GM19395 (cell line): ENCODE results near the gene MFAP2.
"Not testable (repeated sequence)": the region's sequence is repeated elsewhere in the genome, so short reads cannot be mapped to it uniquely, and the experiment has no call there.

Experiments
- ATAC-seq: cut with Tn5 transposase; IDR thresholded peaks from one replicate; pipeline ENCODE4 v1.9.1; 2021; ENCODE audit warnings: mild to moderate bottlenecking, moderate library complexity; ENCODE audit not compliant: unreplicated experiment

MFAP2 gene

DNA sequence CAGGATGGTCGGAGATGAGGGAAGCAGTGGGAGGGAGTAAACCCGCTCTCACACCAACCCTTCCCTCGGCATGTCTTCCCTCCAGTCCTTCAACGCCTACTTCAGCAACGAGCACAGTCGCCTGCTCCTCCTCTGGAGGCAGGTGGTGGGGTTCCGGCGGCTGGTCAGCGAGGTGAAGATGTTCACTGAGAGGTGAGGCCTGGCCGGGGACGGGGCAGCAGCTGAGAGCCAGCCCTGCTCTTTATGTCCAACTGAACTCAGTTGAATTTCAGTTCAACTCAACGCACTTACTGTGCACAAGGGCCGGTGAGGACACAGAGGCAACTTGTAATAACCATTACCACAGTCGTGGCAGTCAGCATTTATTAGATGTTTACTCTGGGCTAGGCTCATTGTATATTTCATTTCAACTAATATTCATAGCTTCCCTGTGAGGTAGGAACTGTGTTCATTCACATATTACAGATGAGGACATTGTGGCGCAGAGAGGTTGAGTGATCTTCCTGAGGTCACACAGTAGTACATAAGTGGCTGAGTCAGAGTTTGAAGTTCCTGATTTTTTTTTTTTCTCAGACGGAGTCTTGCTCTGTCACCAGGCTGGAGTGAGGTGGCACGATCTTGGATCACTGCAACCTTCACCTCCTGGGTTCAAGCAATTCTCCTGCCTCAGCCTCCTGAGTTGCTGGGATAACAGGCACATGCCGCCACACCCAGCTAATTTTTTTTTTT is 49.0 kb downstream of the MFAP2 start:
- ATAC-seq: not testable (repeated sequence)

DNA sequence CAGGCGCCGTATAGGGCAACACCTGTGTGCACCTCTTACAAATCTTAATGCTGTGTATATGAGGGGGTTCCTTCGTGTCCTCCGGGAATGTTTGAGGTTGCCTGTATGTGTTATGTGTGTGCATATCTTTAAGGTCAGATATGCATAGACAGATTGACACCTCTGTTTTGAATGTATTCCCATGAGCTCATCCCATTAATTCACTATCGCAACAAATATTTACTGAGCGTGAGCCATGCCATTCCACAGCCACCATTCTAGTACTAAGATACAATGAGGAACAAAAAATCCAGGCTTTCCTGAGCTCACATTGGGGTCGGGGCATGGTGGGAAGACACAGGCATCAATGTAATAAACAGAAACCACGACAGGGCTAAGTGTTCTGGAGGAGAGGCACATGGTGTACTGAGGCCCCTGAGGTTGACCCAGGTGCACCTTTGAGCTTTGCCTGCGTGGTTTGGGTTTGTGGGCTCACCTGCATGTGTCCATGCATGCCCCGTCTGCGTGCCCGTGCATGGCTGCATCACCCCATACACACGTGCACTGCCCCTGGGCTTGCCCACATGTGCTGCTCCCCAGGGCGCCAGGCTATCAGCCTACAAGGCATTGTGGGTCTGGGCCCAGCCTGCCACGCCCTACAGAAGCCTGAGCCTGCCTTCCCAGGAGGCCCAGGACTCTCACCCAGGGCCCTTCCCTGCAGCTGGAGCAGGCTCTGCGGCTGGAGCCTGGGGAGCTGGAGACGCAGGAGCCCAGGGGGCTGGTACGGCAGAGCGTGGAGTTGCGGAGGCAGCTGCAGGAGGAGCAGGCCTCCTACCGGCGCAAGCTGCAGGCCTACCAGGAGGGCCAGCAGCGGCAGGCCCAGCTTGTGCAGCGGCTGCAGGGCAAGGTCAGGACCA is 51.0 kb downstream of the MFAP2 start:
- not testable (repeated sequence) for ATAC-seq

- no peak for ATAC-seq
Measured at GRCh38 chr1:16927711-16928485, 52.5 kb downstream of the MFAP2 start.

DNA sequence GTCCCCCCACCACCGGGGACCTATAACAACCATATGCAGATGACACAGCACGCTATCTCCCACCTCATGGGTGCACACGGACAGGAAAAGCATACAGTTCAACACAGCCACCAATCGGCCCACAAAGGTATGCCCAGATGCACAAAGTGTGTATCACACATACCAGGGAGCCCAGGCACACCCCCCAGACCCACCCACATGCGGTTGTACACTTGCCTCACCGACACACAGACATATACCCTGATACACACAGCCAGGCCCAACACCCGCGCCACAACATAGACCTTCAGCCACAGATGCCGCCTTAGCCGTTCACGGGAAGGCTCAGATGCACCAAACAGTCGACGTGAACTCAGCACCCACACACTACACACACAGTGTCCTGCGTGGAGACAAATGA is 53.2 kb downstream of the MFAP2 start:
- ATAC-seq: no peak

DNA sequence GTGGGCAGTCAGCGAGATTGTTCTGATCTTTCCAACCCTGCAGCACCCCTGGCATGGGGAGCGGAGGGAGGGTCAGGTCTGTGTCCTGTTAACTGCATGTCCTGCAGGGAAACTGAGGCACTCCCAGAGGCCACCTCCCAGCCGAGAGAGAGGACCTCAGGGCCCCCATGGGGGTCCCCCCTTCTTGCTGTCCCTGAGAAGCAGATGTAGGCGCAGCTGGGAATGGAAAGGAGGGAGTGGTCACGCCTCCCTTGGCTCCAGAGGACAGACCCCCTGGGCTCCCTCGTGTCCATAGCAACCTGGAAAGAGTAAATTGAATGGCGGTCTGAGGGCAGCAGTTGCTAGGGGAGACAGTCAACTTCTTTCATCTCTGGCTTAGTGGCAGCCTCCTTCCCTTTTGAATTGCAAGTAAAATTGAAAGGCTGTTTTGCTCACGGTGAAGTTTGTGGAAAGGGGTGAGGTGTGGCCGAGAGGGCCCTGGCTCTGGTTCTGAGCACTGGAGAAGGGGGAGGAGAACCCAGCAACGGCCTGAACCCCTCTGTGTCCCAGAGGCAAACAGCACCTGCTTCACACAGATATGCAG is 53.8 kb downstream of the MFAP2 start:
- no peak for ATAC-seq

GRCh38 chr1:16925635-16926490 is 54.6 kb downstream of the MFAP2 start:
- no peak for ATAC-seq

DNA sequence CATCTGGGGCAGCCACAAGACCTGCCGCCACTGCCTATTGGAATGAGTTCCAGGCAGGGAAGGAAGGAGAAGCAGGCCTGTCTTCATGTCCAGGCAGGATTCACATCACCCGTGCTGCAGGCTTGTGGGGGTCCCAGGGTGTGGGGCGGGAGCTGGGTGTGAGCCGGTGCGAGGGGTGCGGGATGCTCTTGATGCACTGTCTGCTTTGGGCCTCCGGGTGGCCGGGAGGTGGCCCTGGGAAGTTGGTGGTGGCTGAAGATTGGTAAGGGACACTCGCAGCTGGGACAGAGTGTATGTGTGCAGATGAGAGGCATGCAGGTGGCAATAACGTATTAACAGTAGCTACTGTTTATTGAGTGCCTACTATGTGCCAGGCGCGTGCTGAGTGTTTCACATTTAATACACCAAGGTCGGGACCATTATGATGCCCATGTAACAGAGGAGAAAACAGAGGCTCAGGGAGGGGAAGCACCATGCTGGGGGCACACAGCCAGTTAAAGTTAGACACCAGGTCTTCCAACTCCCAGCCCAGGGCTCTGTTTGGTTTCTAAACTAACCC is 55.4 kb downstream of the MFAP2 start:
- no peak for ATAC-seq
